Fibroblast of pulmonary artery (primary cell): ENCODE data around the gene POLA1.
"Not testable (repeated sequence)": the region's sequence is repeated elsewhere in the genome, so short reads cannot be mapped to it uniquely, and the experiment has no call there.

Experiments
- DNase-seq: peaks from one replicate; pipeline ENCODE4 v3.0.0-alpha.2; 2010; ENCODE audit warnings: low read depth
- H3K4me3 ChIP-seq: replicated peaks from 2 replicates; pipeline ENCODE4 v1.5.1; 2011; ENCODE audit warnings: low read depth, mild to moderate bottlenecking, control low read depth, low read length, moderate library complexity
- TF ChIP-seq, protein P1 (sequence below): IDR thresholded peaks from 2 replicates; pipeline ENCODE4 v1.5.1; 2011; ENCODE audit warnings: mild to moderate bottlenecking, control low read depth, low read length, inconsistent platforms; ENCODE audit errors: missing control alignments

Gene POLA1

DNA sequence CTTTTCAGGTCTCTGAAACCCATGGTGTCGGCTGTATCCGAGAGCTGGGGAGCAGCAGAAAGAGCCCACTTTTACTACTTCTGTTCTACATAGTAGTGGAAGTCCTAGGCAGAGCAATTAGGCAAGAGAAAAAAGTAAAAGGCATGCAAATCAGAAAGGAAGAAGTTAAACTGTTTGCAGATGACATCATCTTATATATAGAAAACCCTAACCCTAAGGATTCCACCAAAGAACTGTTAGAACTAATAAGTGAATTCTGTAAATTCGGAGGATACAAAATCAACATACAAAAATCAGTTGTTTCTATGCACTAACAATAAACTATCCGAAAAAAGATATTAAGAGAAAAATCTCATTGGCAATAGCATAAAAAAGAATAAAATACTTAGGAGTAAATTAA is 95.3 kb downstream of the POLA1 start:
- no peak for DNase-seq
- H3K4me3 ChIP-seq: no peak overlapping the region
- TF ChIP-seq, protein P1, sequence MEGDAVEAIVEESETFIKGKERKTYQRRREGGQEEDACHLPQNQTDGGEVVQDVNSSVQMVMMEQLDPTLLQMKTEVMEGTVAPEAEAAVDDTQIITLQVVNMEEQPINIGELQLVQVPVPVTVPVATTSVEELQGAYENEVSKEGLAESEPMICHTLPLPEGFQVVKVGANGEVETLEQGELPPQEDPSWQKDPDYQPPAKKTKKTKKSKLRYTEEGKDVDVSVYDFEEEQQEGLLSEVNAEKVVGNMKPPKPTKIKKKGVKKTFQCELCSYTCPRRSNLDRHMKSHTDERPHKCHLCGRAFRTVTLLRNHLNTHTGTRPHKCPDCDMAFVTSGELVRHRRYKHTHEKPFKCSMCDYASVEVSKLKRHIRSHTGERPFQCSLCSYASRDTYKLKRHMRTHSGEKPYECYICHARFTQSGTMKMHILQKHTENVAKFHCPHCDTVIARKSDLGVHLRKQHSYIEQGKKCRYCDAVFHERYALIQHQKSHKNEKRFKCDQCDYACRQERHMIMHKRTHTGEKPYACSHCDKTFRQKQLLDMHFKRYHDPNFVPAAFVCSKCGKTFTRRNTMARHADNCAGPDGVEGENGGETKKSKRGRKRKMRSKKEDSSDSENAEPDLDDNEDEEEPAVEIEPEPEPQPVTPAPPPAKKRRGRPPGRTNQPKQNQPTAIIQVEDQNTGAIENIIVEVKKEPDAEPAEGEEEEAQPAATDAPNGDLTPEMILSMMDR: no peak

DNA sequence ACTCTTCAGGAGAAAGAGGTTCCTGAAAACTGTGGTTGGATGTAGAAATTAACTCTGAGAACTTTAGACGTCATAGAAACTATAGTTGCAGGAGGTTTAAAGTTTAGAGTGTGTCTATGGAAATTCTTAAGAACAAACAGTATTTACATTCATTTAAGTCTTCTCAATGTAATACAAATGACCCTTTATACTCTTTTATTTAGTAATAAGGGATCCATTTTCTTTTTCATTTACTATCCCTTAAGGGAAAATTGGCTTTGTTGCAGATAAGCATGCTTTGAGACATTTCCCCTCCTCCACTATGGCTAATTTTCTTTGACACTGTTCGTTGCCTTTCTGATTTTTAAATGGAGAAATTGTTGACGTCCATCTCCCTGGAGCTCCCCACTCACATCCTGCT is 96.4 kb downstream of the POLA1 start:
- H3K4me3 ChIP-seq: no peak overlapping the region
- TF ChIP-seq, protein P1: no peak
- no peak for DNase-seq

DNA sequence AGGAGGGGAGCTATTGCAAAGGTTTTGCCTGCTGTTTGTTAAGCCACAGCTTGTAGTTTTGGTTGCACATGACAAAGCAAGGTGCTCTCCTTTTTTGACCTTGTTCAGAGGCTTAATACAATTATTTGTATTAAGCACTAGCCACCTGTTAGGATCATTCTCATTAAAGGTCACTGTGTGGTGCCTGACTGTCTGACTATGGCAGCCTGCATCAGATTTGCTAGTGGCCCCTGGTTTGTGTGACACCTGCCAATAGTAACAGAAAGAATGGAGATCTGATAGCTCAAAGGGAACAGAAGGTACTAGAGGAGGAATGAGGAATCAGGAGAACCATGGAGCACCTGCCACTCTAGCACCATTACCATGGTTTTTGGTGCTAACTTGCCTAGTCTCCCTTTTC is 102.5 kb downstream of the POLA1 start:
- H3K4me3 ChIP-seq: no peak overlapping the region
- TF ChIP-seq, protein P1: no peak
- no peak for DNase-seq

DNA sequence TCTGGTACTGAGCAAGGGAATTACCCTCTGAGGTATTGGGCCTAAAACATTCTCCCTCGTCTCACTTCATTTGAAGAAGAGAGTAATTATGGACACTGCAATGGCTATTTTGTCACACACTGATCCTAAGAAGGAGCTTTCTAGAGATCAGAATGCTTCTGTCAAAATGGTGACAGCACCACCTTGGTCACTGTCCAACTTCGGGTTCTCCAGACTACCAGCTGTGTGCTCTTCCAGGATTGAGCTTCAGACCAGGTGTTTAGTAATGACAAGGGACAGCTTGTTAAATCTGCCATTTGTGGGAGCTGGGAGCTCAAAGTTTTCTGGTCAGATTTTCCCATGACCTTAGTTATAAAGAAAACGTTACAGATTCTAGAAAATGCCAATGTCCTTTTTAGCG is 105.4 kb downstream of the POLA1 start:
- DNase-seq: no peak
- no peak overlapping the region for H3K4me3 ChIP-seq
- TF ChIP-seq, protein P1: no peak

DNA sequence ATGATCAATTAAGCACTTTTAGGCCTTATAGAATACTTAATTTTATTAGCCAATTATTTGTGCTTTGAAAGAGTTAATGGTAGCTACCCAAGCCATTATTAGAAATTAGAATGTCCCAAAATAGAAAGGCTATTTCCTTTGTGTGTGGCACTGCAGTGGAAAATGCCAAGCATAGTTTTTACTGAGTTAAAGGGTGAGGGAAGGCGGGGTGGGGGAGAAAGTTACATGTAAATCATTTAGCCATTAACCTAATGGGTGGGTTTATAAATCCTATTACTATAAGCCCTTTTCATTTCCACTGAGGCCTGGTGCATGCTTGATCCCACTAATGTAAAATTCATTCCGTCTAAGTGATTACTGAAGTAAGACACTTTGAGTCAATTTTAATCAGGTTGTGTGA is 105.8 kb downstream of the POLA1 start:
- DNase-seq: no peak

DNA sequence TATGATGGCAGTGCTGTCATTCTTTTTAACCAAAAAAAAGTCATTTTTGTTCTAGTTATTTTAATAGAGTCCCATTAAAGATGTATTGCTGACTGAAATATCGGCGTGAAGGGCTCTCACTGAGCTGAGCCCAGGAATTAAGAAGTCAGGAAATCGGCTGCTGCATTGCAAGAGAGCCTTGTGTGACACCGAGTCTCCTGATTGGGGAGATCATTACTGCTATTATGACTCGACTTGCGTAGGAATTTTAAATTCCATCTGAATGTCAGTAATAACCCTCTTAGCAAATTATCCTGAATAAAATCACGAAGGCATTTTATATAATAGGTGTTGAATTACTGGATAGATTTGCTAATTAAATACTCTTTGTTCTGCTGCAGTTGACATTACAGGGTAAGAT is 111.5 kb downstream of the POLA1 start:
- H3K4me3 ChIP-seq: no peak overlapping the region
- TF ChIP-seq, protein P1: no peak
- no peak for DNase-seq

More for the DNA sequence above, 105.8 kb downstream of the POLA1 start:
- TF ChIP-seq, protein P1: no peak
- H3K4me3 ChIP-seq: no peak overlapping the region

DNA sequence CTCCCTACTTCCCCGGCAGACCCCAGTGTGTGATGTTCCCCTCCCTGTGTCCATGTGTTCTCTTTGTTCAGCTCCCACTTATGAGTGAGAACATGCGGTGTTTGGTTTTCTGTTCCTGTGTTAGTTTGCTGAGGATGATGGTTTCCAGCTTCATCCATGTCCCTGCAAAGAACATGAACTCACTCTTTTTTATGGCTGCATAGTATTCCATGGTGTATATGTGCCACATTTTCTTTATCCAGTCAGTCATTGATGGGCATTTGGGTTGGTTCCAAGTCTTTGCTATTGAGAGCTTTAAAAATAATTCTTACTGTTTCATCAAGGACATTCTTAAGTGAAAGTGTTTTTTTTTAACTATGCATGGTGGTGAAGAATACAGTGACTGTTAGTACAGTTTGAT is 126.1 kb downstream of the POLA1 start:
- DNase-seq, H3K4me3 ChIP-seq: not testable (repeated sequence)

DNA sequence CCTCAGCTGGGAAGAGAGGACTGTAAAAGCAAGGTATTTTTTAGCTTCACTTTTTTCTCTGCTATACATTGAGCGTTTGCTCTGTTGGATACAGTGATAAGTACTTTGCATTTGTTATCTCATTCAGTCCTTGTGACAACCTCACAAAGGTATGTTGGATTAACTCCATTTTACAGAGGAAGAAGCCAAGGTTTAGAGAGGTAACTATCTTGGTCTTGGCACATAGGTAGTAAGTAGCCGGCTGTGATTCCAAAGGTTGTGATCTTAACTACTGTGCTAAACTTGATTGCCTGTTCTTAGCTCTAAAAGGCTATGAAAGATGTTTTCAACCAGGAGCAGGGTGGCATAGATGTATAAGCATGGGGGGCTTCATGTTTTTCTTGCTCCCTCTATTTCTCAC is 134.4 kb downstream of the POLA1 start:
- no peak overlapping the region for H3K4me3 ChIP-seq
- no peak for DNase-seq
- TF ChIP-seq, protein P1: no peak
